KMS-11 (cell line): Measurements from ENCODE around the gene MECR.
"Not testable (repeated sequence)": the region's sequence is repeated elsewhere in the genome, so short reads cannot be mapped to it uniquely, and the experiment has no call there.

Experiments used
- H2AFZ ChIP-seq: fragments of 200-600 bp; sonication (generic); 2 replicates; pipeline ENCODE4 v1.6.1; 2016; ENCODE audit warnings: antibody characterized with exemption, mixed run types, low read depth
- H3K27ac ChIP-seq: fragments of 200-600 bp; sonication (generic); 2 replicates; pipeline ENCODE4 v1.6.1; 2016; ENCODE audit warnings: mild to moderate bottlenecking, mixed run types
- H3K27me3 ChIP-seq: fragments of 200-600 bp; sonication (generic); 2 replicates; pipeline ENCODE4 v1.6.1; 2017; ENCODE audit warnings: mild to moderate bottlenecking, low read depth, mixed run types, moderate library complexity; ENCODE audit not compliant: insufficient read depth
- H3K36me3 ChIP-seq: fragments of 200-600 bp; sonication (generic); 2 replicates; pipeline ENCODE4 v1.6.1; 2017; ENCODE audit warnings: mild to moderate bottlenecking, mixed run types; ENCODE audit not compliant: insufficient read depth
- H3K4me1 ChIP-seq: fragments of 200-600 bp; sonication (generic); 2 replicates; pipeline ENCODE4 v1.6.1; 2016; ENCODE audit warnings: mild to moderate bottlenecking, low read depth, mixed run types; ENCODE audit not compliant: poor library complexity, severe bottlenecking
- H3K4me2 ChIP-seq: fragments of 200-600 bp; sonication (generic); 2 replicates; pipeline ENCODE4 v1.7.0; 2016; ENCODE audit warnings: mild to moderate bottlenecking, mixed run types
- H3K4me3 ChIP-seq: fragments of 200-600 bp; sonication (generic); IDR thresholded peaks from 2 replicates; pipeline ENCODE4 v1.6.1; 2017; ENCODE audit warnings: low read depth, low read length, mixed read lengths; ENCODE audit not compliant: insufficient read depth
- H3K79me2 ChIP-seq: fragments of 200-600 bp; sonication (generic); 2 replicates; pipeline ENCODE4 v1.6.1; 2016; ENCODE audit warnings: low read depth, mixed run types; ENCODE audit not compliant: insufficient read depth
- H3K9ac ChIP-seq: fragments of 200-600 bp; sonication (generic); 2 replicates; pipeline ENCODE4 v1.6.1; 2016; ENCODE audit warnings: mild to moderate bottlenecking, mixed run types
- H4K20me1 ChIP-seq: fragments of 200-600 bp; sonication (generic); 2 replicates; pipeline ENCODE4 v1.6.1; 2016; ENCODE audit warnings: mild to moderate bottlenecking, mixed run types; ENCODE audit not compliant: insufficient read depth
- TF ChIP-seq, protein P1 (sequence below): fragments of 200-600 bp; sonication (generic); conservative IDR thresholded peaks from 2 replicates; pipeline ENCODE4 v1.6.1; 2017; ENCODE audit warnings: low read depth, mild to moderate bottlenecking, antibody characterized with exemption, low read length, moderate library complexity, mixed read lengths

Gene MECR

DNA sequence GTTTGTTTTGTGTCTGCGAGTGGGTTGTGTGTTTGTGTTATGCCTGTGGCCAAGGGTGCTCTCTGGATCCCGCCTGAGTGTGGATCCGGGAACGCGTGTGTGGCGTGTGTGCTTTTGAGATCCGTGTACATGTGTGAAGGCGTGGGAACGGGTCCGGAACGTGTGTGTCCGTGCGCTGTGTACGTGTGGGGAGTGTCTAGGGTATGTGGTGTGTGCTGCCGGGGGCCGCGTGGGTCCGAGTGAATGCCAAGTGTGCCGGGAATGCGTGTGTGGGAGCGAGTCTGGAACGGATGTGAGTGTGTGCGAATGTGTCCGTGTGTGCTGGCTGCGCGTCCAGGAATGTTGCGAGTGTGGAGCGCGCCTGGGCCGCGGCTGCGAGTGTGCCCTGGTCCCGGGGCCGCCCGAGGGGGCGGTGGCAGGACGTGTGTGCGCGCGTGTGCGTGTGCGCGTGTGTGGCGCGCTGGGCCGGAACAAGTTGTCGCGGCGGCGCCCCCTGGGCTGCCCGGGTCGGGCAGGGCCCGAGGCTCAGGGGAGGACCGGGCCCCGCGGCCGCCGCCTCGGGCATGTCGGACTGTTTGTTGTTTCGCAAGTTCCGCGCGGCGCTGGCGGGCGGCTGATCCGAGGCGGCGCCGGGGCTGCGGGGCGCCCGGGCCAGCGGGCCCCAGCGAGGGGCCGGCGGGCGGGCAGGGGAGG is 6.5 kb upstream of the MECR start:
- Histone ChIP-seq H2AFZ (no peak overlapping the region), H4K20me1 (no peaks in the 10 kb centered on the region), H3K27ac (no peak overlapping the region), H3K4me2 (peak overlapping the region; percentile 67; the same call in 1 of the 2 replicates), H3K79me2 (no peaks in the 10 kb centered on the region), H3K4me1 (peaks cover 8% of the 10 kb centered on the region), H3K27me3 (peaks cover 36% of the 10 kb centered on the region), H3K36me3 (no peaks in the 10 kb centered on the region), H3K4me3 (no peak overlapping the region), H3K9ac (no peak overlapping the region)
- TF ChIP-seq, protein P1, sequence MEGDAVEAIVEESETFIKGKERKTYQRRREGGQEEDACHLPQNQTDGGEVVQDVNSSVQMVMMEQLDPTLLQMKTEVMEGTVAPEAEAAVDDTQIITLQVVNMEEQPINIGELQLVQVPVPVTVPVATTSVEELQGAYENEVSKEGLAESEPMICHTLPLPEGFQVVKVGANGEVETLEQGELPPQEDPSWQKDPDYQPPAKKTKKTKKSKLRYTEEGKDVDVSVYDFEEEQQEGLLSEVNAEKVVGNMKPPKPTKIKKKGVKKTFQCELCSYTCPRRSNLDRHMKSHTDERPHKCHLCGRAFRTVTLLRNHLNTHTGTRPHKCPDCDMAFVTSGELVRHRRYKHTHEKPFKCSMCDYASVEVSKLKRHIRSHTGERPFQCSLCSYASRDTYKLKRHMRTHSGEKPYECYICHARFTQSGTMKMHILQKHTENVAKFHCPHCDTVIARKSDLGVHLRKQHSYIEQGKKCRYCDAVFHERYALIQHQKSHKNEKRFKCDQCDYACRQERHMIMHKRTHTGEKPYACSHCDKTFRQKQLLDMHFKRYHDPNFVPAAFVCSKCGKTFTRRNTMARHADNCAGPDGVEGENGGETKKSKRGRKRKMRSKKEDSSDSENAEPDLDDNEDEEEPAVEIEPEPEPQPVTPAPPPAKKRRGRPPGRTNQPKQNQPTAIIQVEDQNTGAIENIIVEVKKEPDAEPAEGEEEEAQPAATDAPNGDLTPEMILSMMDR: no peak

DNA sequence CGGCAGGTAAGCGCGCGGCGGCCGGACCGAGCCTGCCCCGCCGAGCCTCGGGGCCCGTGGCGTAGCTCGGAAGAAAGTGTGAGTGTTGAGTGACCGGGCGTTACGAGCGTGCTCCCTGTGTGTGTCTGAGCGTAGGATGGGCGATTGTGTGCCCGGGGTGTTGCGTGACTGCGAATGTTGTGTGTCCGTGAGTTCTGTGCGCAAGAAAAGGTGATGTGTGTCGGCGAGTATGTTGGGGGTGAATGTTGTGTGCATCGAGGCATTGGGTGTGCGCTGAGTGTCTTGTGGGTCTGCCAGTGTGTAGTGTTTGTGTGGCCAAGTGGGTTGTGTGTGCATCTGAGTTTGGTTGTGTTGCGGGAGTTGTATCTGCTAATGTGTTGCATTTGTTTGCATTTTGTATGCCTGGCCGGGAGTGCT is 6.0 kb upstream of the MECR start:
- H3K4me2 ChIP-seq: peak overlapping the region; percentile 67
- H3K79me2 ChIP-seq: no peaks in the 10 kb centered on the region
- H3K9ac ChIP-seq: no peak overlapping the region
- H2AFZ ChIP-seq: peak overlapping the region; percentile 66
- H3K4me1 ChIP-seq: peaks cover 8% of the 10 kb centered on the region
- no peak overlapping the region for H3K27ac ChIP-seq
- H3K27me3 ChIP-seq: peaks cover 33% of the 10 kb centered on the region
- no peaks in the 10 kb centered on the region for H3K36me3 ChIP-seq
- no peaks in the 10 kb centered on the region for H4K20me1 ChIP-seq
- TF ChIP-seq, protein P1: no peak
- no peak overlapping the region for H3K4me3 ChIP-seq

DNA sequence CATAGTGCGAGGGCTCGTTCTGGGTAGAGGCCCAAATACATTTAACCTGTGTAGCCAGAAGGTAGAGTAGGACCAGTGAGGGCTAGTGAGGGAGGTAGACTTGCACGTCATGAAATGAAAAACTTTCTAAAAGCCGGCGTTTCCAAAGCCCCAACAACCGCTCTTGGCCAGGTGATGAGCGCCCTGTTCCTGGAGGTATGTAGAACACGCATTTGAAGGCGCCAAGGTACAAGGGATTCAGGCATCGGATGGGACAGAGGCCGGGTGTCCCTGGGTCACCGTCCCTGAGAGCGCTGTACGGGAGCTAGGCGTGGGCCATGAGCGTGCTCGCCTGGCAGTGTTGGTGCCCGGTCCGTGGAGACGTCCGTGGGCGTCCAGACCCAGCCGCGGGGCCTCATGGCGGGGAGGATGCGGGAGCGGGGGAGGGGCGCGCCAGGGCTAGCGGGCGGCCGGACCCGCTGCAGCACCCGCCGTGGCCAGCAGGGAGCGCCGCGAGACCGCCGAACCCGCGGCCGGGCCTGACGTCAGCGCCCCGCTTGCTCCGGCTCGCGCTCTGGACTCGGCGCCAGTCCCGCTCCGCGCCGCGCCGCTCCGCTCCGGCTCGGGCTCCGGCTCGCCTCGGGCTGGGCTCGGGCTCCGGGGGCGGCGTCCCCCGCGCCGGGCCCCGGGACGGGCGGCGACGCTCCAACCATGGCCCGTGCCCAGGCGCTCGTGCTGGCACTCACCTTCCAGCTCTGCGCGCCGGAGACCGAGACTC is 5.4 kb upstream of the MECR start, which contains the start of gene PTPRU:
Gene PTPRU, plus strand, starts transcription at position 568 of the 757 bp plus-strand sequence. Its CDS starts 123 bp downstream, at position 691.
- Histone ChIP-seq H3K4me3 (no peak within 1 kb of the TSS), H4K20me1 (no peaks in the 10 kb centered on the region), H3K36me3 (no peaks in the 10 kb centered on the region), H3K9ac (no peak within 1 kb of the TSS), H3K4me1 (peaks cover 10% of the 10 kb centered on the region), H2AFZ (peak within 1 kb of the TSS; percentile 98), H3K27ac (no peak within 1 kb of the TSS), H3K79me2 (no peaks in the 10 kb centered on the region), H3K27me3 (peaks cover 32% of the 10 kb centered on the region), H3K4me2 (peak within 1 kb of the TSS; percentile 79)
- TF ChIP-seq, protein P1: no peak; the same call in 1 of the 2 replicates

GRCh38 chr1:29234881-29235280 is 4.1 kb upstream of the MECR start:
- H3K79me2 ChIP-seq, H3K36me3 ChIP-seq, H3K4me3 ChIP-seq, H3K27ac ChIP-seq, H3K4me2 ChIP-seq, H2AFZ ChIP-seq, H4K20me1 ChIP-seq, H3K9ac ChIP-seq: not testable (repeated sequence)
- Histone ChIP-seq H3K27me3 (peaks cover 26% of the 10 kb centered on the region; the same call in 1 of the 2 replicates), H3K4me1 (peaks cover 12% of the 10 kb centered on the region)
